HG03108 (cell line): ENCODE results near the gene SPI1.

Experiments used
- ATAC-seq: cut with Tn5 transposase; IDR thresholded peaks from one replicate; pipeline ENCODE4 v1.9.1; 2021; ENCODE audit warnings: moderate library complexity; ENCODE audit not compliant: unreplicated experiment

The SPI1 gene

DNA sequence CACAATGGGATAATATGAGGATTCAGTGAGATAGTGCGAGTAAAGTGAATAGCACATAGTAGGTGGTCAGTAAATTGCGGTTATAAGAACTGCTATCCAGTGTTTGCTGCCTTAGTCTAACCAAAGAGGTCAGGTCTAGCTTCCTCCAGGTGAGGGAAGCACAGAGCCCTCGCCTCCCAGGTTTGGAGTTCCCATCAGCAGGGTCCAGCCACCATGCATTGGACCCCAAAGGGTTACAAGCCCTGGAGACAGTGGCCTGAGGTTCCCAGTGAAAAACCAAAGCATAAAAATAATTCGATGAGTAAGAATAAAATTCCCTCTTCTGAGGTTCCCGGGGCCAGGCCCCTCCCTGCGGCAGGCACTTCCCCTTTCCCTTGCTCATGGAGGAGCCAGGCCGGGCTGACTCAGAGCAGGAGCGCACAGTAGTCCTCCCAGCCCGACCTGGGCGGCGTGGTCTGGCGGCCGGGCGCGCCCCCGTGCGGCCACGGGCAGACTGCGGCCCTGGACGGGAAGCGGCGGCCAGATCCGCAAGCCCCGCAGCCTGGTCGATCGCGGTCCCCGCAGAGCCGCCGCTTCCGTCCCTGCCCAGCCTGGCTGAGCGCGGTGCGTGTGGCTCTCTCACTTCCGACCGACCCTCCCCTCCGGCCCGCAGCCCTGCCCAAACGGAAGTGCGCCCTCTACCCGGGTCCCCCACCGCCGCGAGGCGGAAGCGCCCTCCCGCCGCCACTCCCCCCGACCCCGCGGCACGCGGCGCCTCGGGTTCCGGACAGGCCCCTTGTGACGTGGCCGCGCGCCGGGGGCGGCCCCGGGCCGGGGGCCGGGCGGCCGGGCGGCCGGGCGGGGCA lies 29.6 kb upstream of the SPI1 start, which contains the start of gene SLC39A13:
TSS of gene SLC39A13 (plus strand) at position 845 of the 845 bp plus-strand sequence. CDS start 1,505 bp downstream, outside the sequence.
- ATAC-seq: peak; percentile 82

DNA sequence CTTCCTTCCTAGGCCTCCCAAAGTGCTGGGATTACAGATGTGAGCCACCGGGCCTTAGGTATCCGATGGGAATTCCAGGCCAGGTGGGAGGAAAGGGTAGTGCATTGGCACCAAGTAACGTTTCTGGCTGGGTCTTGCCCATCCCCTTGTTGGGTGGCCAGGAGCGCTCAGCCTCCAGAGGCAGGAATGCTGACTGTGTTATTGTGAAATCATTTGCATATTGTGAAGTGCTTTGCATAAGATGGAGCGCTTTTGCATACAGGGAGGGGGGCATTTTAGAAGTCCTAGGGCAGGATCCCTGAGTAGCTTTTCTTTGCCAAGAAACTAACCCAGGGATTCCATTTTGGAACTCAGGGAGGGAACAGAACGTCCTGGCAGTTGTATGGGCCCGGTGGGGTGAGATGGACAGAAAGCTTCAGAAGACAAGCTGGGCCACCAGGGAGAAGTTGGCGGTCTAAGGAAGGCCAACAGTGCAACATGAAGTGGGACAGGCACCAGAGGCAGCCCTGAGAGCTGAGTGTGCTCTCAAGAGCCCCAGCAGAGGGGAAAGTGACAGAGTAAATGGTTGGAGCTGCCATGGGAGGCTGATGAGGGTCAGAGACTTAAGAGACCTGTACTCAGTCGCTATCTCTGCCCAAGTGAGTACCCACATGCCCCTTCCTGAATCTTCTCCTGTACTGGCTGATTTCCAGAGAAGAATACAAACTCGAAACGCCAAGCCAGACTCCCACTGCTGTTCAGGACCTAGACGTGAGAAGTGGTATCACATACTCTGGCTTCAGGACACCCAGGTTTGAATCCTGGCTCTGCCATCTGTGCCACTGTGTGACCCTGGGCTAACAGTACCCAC lies 28.8 kb upstream of the SPI1 start:
- ATAC-seq: no peak

GRCh38 chr11:47403571-47403970 lies 25.2 kb upstream of the SPI1 start:
- ATAC-seq: no peak

GRCh38 chr11:47403135-47403534 lies 24.8 kb upstream of the SPI1 start:
- no peak for ATAC-seq

DNA sequence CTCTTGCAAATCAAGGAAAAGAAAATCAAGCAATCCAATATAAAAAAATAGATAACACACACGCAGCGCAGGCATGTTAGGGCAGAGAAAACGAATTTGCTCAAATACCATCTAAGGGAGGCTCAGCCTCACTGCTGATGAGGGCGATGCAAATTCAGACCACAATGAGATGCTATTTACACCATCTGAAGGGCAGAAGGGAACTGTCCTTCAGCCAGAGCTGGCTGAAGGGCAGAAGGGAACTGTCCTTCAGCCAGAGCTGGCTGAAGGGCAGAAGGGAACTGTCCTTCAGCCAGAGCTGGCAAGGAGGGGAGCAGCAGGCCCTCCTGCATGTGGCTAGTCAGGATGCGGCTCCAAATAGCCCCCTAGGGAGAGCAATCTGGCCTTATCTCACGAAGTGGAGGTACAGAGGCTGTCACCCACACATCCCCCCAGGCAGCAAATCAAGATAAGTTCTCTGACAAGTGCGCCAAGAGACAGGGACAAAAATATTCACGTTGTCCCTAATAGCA lies 22.5 kb upstream of the SPI1 start:
- ATAC-seq: peak; percentile 67

GRCh38 chr11:47399860-47400767 lies 21.8 kb upstream of the SPI1 start:
- peak; percentile 35 for ATAC-seq

- ATAC-seq: no peak
Observed at GRCh38 chr11:47398551-47398950, 20.2 kb upstream of the SPI1 start.

- no peak for ATAC-seq
Observed at GRCh38 chr11:47398011-47398410, 19.7 kb upstream of the SPI1 start.

GRCh38 chr11:47396049-47396320 lies 17.6 kb upstream of the SPI1 start:
- no peak for ATAC-seq

DNA sequence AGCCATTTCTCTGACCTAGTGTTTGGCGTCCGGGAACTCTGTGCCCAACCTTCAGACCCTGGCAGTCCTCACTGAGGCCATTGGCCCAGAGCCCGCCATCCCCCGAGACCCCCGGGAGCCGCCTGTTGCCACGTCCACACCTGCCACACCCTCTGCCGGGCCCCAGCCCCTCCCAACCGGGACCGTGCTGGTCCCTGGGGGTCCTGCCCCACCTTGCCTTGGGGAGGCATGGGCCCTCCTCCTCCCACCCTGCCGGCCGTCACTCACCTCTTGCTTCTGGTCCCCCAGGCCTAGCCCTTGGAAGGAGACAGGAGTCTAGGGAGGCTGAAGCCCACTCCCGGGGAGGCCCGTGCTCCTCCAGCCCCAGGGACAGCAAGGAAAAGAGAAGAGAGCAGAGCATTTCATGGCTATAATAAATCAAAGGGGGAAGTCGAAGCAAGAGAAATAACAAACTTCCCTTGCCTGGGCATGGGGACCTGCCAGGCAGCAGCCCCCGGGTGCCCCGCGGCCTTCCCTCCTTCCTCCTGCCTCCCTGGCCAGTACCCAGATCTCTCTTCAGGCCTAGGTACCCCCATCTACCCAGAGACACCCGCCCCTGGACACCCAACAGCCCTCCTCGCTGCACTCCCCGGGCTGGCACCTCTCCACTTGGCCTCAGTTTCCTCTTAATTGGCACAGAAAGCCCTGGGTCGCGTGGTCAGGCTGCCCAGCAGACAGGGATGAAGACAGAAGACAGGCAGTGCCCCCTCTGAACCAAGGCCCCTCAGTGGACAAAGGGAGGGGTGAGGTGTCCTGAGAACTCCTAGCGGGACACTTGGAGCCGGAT lies 17.1 kb upstream of the SPI1 start:
- ATAC-seq: peak; percentile 1

- peak; percentile 50 for ATAC-seq
Observed at GRCh38 chr11:47394322-47395222, 16.2 kb upstream of the SPI1 start.

- ATAC-seq: no peak
Observed at GRCh38 chr11:47394050-47394321, 15.6 kb upstream of the SPI1 start.

GRCh38 chr11:47393163-47394049 lies 15.1 kb upstream of the SPI1 start:
- ATAC-seq: no peak

DNA sequence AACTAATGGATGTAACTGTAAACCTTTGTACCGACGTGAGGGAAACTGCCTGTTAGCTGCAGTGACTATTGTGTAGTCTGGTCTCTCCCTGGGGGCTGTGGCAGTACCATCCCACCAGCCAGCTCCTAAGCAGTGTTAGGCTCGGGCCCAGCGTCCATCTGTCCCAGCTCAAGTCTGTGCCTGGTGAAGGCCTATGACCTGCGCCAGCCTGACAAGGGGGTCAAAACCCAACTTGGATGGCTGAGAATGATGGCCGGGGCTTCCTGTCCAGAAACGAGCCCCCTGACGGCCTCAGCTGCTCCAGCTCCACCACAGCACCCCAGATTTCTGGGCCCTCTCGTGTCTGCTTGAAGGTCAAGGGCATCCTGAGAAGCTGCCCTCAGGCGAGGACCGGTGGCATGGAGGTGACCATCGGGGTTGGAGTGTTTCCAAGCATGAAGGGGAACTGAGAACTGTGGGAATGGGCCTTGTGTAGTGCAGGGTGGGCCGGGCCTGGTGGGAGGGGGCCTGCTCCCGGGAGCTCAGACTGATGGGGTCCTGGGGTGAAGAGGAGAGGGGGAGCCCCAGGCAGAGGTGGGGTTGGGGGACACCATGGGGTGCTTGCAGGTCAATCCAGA lies 14.3 kb upstream of the SPI1 start:
- ATAC-seq: no peak

DNA sequence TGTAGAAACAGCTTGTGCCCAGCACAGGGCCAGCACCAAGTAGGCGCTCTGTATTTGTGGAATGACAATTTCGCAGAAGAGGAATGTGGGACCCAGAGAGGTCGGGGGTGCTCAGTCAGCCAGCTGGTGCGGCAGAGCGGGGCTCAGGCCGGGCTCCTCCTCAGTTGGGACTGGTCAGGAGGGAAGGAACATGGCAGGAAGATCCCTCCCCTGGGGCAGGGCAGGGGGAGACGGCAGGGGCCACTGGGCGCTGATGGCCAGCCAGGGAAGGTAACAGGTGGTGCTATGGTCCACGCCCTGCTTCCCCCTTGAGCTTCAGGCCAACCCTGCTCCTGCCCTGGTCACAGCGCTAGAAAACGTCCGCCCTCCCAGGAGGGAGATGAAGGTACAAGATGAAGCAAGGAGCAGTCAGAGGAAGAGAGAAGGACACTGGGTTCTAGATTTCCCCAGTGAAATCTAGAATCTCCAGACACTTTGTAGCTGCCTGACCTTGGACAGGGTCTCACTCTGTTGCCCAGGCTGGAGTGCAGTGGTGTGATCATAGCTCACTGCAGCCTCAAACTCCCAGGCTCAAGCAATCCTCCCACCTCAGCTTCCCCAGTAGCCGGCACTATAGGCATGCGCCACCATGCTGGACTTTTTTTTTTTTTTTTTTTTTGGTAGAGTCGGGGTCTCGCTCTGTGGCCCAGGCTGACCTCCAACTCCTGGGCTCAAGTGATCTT lies 13.5 kb upstream of the SPI1 start:
- ATAC-seq: no peak

GRCh38 chr11:47391077-47391583 lies 12.8 kb upstream of the SPI1 start:
- ATAC-seq: no peak

DNA sequence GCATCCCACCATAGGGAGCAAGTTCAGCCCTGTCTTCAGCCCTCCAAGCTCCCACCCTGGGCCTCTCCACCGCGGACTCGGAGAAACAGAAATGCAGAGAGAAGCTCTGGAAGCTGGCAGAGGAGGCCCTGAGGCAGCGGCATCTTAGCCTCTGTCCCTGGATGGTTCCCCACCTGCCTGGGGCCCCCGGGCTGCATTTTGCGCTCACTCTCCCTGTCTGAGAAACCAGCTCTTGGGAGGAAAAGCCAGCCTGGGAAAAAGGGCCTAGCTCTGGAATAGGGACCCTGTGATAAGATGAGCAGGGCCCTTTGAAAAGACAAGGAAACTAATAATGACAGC lies 12.0 kb upstream of the SPI1 start:
- no peak for ATAC-seq
